Erythroblast (primary cell): ENCODE measurements around the gene SEMA3A.

Source experiments
- DNase-seq, 2 experiments: peaks; one replicate each; lab custom pipeline; 2025; lab: John Stamatoyannopoulos, UW
- GATA1 ChIP-seq: IDR thresholded peaks from 2 replicates; pipeline ENCODE4 v1.6.1; 2011; ENCODE audit warnings: low read depth, mild to moderate bottlenecking, control low read depth, low read length, moderate library complexity
- POLR2A ChIP-seq: IDR thresholded peaks from 2 replicates; pipeline ENCODE4 v1.6.1; 2011; ENCODE audit warnings: mild to moderate bottlenecking, low read length

The SEMA3A gene

GRCh38 chr7:84210301-84210700 lies 15.7 kb upstream of the SEMA3A start:
- DNase-seq: no peak
- TF ChIP-seq POLR2A (no peak), GATA1 (no peak)

DNA sequence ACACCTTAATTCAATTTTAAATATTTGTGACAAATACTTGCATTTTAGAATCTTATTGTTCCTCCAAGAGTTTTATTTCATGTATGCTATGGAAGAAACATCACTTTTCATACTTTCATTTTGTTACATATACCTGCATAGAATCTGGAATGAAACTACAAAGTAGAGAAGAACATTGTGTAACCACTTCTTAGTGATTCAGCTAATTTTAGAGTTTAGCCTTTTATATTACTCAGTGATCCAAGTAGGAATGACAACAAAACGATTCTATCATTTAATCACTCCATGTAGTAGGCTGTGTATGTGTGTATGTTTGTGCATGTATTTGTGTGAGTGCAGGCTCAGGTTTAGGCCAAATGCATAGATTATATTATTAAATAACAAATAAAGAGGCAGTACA lies 14.4 kb upstream of the SEMA3A start:
- TF ChIP-seq POLR2A (no peak), GATA1 (no peak)

GRCh38 chr7:84207615-84208014 lies 13.0 kb upstream of the SEMA3A start:
- TF ChIP-seq GATA1: no peak
- no peak for TF ChIP-seq POLR2A

More for the DNA sequence above, 14.4 kb upstream of the SEMA3A start:
- no peak for DNase-seq

GRCh38 chr7:84207025-84207424 lies 12.4 kb upstream of the SEMA3A start:
- DNase-seq: no peak
- TF ChIP-seq GATA1: no peak
- TF ChIP-seq POLR2A: no peak

More at GRCh38 chr7:84207615-84208014, 13.0 kb upstream of the SEMA3A start:
- no peak for DNase-seq

DNA sequence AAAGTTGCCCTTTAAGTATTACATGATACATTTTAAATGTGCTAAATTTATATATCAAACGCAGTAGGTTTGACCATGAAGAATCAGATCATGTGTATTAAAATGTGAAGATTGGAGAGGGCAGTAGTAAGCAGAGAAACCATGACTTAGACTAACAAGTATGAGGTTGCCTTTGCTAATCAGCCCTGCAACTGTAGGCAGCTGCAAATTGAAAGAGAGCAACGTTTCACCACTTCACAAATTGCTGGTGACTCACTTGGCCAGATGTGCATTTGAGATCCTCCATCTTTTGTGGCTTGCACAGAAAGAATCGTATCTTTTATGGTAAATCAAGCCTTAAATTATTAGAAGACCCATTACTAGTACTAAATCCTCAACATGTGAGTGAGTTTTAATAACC lies 10.1 kb upstream of the SEMA3A start:
- DNase-seq: no peak
- TF ChIP-seq POLR2A (no peak), GATA1 (no peak)

DNA sequence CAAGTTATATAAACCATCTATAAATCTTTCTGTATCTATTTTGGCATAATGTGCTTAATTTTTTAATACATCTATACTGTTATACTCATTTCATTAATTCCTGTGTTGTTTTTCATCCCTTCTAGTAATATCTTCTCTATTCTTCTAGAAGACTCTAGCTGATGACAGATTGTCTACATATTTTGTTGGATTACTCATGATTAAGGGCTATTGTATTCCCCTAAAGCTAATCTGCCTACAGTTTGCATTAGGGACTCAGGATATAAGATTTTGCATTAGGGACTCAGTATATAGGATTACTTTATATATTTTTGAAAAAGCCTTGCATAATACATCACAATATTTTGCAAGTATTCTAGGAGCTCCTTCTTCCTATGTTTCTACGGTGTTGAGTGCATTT lies 8.3 kb upstream of the SEMA3A start:
- no peak for DNase-seq
- no peak for TF ChIP-seq GATA1
- no peak for TF ChIP-seq POLR2A

- TF ChIP-seq GATA1 (no peak), POLR2A (no peak)
- DNase-seq: no peak
Measured at GRCh38 chr7:84200859-84201258, 6.3 kb upstream of the SEMA3A start.

DNA sequence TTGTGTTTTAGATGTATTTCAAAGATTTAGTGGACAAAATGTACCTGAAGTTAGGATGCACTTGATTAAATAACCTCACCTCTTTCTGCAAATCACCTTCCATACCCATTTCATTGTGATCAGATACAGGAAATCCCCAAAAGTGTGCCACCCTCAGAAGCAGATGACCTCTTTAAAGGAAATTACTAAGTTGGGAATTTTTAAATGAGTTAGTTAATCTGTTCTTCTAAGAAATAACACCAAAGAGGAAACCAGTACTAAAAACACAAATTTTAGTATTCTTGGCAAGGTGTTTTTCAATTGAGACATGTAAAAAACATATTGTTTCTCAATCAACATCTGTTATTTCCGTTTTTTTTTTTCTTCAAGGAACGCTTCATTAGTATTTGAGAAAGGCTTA lies 4.6 kb upstream of the SEMA3A start:
- DNase-seq: no peak
- TF ChIP-seq POLR2A: no peak

- DNase-seq: no peak
- no peak for TF ChIP-seq GATA1
- no peak for TF ChIP-seq POLR2A
Measured at GRCh38 chr7:84196084-84196503, 1.5 kb upstream of the SEMA3A start.

DNA sequence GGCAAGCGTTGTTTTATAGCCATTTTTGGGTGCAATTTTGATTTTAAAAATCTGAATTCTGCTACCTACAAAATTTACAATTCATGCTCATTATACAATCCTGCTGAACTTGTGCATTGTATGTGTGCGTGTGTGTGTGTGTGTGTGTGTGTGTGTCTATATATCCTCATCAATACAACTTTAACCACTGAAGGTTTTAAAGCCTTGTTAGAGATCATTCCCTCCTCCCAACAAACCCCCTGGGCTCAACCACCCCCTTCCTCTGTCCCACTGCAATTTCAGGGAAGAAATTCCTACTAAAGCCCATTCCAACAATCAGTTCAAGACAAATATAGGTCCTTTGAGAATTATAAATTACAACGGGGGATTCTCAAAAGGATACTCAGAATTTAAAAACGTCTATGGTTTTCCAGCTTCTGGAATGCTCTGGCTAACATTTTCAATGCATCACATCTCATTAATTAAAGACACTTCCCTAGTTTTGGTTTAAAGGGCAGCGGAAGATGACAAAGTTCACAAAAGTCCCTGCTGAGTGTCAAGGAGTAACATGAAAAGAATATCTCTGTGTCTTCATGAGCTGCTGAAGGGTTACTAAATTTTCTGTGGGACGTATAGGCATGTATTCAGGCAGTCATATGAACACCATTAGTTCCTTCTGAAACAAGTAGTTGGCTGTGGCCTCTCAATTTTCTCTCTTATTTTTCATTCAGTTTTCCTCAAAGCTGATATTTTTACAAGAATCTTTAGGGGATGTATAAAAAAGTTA lies 889 bp upstream of the SEMA3A start:
- DNase-seq: no peak
- TF ChIP-seq POLR2A (no peak), GATA1 (no peak)

DNA sequence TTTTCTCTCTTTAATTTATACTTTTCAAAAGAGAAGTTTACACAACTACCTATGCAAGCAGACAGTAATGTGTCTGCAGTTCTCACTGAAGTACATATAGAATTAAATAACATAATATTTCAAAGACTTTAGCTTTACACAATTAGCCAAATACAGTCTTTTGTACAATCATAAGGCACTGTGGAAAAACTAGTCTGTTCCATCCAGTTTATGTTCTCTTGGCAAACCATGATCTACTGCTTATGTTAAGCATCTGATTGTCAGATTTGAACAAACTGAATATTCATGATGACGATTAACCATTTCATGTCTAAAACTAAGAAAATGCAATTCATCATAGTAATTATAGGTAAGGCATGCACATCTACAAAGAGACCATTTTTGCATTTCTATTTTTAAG lies 842 bp downstream of the SEMA3A start:
- TF ChIP-seq POLR2A (no peak), GATA1 (no peak)
- no peak for DNase-seq

GRCh38 chr7:84191842-84192241 lies 2.7 kb downstream of the SEMA3A start:
- DNase-seq: no peak
- TF ChIP-seq GATA1 (no peak), POLR2A (no peak)

DNA sequence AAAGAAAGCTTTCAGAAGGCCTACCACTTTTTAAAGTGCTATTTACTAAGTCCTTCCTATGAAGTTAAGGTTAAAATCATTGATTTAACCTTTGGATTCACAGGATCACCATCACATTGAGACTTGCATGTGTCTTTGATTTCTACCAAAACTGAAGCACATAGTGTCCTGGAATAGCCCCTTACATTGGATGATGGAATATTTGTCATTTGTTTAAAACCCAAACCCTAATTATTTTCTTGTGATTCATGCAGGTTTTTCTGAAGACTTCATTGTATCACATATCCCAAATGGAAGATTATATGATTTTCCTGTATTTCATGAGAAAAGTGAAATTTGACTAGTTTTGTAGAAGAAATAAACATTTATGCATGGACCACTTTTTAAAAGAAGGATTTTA lies 3.3 kb downstream of the SEMA3A start:
- TF ChIP-seq GATA1 (no peak), POLR2A (no peak)
- no peak for DNase-seq

DNA sequence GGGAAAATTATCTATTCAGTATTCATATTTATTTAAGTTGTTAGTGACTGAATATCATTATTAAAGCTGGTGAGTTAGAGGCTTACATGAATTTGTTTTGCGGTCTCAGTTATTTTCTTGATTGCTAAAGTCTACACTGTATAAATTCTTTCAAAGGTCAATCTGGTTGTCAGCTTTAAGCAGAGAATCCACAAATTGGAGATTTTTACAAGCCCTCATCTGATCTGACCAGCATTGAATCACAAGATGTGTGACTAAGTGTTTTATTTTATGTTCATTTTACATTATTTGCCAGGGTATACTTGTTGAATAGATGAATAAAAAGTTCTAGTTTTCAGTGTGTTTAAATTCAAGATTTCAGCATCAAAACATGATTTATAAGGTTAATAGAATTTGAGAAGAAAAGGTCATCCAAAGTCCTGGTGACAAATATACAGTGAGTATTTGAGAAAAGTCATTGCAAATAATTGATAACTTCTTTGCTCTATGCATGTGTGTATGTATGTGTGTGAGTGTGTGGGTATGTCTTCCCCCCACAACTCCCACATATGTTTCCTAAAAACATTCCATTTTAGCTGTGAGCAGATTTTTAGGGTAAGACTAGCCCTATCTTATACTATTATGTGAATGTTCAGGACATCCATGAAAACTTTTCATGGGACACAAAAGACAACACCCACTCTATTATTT lies 4.4 kb downstream of the SEMA3A start:
- no peak for DNase-seq

More for the DNA sequence above, 4.4 kb downstream of the SEMA3A start:
- TF ChIP-seq POLR2A (no peak), GATA1 (no peak)
